ENCODE measurements around the gene SLC35B2.

GRCh38 chr6:44272529-44272928 is 15.2 kb upstream of the SLC35B2 start:
- TF ChIP-seq CREB1 (IDR thresholded peaks at IDR 0.05; ENCODE audit: low read depth), result no peak
- no peak for TF ChIP-seq MAX (IDR thresholded peaks at IDR 0.05)
- no peak for TF ChIP-seq EP300 (IDR thresholded peaks at IDR 0.05; ENCODE audit: borderline replicate concordance)
- TF ChIP-seq, protein P1, sequence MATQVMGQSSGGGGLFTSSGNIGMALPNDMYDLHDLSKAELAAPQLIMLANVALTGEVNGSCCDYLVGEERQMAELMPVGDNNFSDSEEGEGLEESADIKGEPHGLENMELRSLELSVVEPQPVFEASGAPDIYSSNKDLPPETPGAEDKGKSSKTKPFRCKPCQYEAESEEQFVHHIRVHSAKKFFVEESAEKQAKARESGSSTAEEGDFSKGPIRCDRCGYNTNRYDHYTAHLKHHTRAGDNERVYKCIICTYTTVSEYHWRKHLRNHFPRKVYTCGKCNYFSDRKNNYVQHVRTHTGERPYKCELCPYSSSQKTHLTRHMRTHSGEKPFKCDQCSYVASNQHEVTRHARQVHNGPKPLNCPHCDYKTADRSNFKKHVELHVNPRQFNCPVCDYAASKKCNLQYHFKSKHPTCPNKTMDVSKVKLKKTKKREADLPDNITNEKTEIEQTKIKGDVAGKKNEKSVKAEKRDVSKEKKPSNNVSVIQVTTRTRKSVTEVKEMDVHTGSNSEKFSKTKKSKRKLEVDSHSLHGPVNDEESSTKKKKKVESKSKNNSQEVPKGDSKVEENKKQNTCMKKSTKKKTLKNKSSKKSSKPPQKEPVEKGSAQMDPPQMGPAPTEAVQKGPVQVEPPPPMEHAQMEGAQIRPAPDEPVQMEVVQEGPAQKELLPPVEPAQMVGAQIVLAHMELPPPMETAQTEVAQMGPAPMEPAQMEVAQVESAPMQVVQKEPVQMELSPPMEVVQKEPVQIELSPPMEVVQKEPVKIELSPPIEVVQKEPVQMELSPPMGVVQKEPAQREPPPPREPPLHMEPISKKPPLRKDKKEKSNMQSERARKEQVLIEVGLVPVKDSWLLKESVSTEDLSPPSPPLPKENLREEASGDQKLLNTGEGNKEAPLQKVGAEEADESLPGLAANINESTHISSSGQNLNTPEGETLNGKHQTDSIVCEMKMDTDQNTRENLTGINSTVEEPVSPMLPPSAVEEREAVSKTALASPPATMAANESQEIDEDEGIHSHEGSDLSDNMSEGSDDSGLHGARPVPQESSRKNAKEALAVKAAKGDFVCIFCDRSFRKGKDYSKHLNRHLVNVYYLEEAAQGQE (IDR thresholded peaks at IDR 0.05; ENCODE audit: low read depth), result no peak
- TF ChIP-seq RAD21 (IDR thresholded peaks at IDR 0.05; ENCODE audit: low read depth), result no peak
- TF ChIP-seq TAF1 (IDR thresholded peaks at IDR 0.05; ENCODE audit: low read depth), result no peak
